ENCODE data around the gene PPP6R3. TPM values are rescaled to one million over a fixed set of nuclear protein-coding genes. Genes with fewer than 3 reads are reported as not detected.

PPP6R3 gene
- total RNA-seq, 1 experiment from 2014 or later = 133 TPM

DNA sequence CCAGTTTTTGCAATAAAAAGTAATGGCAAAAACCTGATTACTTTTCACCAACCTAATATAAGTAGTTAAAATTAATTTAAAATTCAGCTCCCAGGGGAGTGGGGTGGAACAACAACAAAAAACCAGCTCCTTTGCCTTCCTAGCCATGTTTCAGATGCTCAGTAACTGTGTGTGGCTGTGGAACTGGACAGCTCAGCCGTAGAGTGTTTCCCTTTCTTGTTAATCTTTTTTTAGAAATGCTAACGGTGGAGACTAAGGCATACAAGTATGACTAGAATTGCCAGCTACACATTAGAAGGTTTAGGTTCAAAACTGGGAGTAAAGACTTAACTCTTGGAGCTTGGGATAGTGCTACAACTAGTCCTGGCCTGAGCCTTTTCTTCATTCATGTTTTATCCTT, 45.0 kb downstream of the PPP6R3 start:
- Histone ChIP-seq H3K36me3 (replicated peaks; ENCODE audit: control insufficient read depth, insufficient read depth, low read length) (no peaks in the 10 kb centered on the region), H3K4me3 (ENCODE audit: insufficient read depth, low read depth, low read length) (no peak overlapping the region), H3K27me3 (ENCODE audit: control insufficient read depth, insufficient read depth, low read length) (no peaks in the 10 kb centered on the region)
- DNase-seq = no peak

DNA sequence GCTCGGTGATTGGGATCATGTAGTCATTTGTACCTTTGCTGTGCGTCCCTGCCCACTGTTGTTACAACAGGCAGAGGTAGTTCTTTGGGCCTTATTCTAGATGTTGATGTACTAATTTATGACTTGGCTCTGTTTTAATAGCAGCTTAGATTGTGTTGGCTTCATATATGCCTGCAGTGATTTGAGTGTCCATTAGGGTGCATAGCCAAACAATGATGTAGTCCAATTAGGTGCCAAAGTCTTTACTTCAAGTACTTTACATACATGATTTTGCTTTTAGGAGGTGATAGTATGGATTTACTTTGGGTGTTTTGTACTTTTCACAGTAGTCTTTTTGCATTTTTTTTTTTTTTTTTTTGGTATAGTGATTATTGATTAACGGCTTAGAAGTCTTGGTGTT, 46.4 kb downstream of the PPP6R3 start:
- Histone ChIP-seq H3K36me3 (replicated peaks; ENCODE audit: control insufficient read depth, insufficient read depth, low read length) (no peaks in the 10 kb centered on the region; the same call in 1 of the 2 replicates), H3K4me3 (ENCODE audit: insufficient read depth, low read depth, low read length) (no peak overlapping the region)
- no peak for DNase-seq

DNA sequence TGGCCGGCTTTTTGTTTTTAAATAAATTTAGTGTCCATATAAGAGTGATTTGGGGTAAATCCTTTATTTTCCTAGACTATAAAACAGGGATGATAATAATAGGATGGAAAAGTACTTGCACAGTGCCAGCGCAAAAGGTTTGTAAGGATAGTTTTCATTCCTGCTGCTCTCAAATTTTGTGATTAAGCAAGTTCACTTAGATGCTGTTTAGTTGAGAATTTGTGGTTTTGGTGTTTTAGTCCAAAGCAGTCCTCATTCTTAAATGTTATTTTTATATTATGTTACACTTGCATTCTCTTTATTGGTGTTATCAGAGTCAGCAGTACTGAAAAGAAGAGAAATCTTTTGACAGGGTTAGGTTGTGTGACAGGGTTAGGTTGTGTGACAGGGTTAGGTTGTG, 47.9 kb downstream of the PPP6R3 start:
- Histone ChIP-seq H3K4me3 (ENCODE audit: insufficient read depth, low read depth, low read length) (no peak overlapping the region), H3K36me3 (replicated peaks; ENCODE audit: control insufficient read depth, insufficient read depth, low read length) (no peaks in the 10 kb centered on the region; the same call in 1 of the 2 replicates), H3K27me3 (ENCODE audit: control insufficient read depth, insufficient read depth, low read length) (no peaks in the 10 kb centered on the region)
- no peak for DNase-seq

More for the DNA sequence above, 46.4 kb downstream of the PPP6R3 start:
- no peaks in the 10 kb centered on the region for H3K27me3 ChIP-seq (ENCODE audit: control insufficient read depth, insufficient read depth, low read length)

DNA sequence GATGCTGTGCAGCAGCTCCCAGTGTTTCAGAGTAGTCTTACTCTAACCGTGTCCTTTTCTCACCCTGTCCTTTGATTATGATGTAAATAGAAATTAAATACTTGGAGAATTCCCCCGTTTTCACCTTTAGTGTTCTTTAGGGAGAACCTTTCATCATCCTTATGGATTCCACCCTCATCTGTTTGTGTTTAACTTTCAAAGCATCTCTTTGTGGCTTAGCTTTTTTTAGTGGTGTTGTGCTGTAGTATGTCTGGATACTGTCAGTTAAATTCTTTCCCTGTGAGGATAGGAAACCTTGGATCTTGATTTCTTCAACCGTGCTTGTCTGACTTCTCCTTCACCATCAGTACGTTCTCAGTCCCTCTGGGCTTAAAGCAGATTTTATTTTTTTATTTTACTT, 48.5 kb downstream of the PPP6R3 start:
- DNase-seq = no peak
- no peaks in the 10 kb centered on the region for H3K27me3 ChIP-seq (ENCODE audit: control insufficient read depth, insufficient read depth, low read length)
- no peak overlapping the region for H3K4me3 ChIP-seq (ENCODE audit: insufficient read depth, low read depth, low read length)
- H3K36me3 ChIP-seq (replicated peaks; ENCODE audit: control insufficient read depth, insufficient read depth, low read length) = no peaks in the 10 kb centered on the region; the same call in 1 of the 2 replicates

DNA sequence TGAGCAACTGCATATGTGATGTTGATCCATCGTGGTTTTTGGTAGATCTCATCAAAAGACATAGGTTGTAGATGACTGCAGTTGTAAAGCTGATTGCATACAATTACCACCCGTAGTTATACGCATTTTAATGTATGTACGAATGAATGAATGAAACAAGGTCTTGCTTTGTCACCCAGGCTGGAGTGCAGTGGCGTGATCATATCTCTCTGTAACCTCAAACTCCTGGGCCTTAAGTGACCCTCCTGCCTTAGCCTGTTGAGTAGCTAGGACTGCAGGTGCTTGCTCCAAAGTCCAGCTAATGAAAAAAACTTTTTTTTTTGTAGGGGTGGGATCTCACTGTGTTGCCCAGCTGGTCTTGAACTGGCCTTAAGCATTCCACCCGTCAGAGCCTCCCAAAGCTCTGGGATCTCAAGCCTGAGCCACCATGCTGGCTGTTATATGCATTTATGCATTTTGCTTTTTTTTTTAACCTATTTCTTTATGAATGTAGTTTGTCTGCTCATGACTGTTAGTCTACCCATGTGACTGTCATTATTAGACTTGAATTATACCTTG, 53.5 kb downstream of the PPP6R3 start:
- Histone ChIP-seq H3K4me3 (ENCODE audit: insufficient read depth, low read depth, low read length) (no peak overlapping the region), H3K27me3 (ENCODE audit: control insufficient read depth, insufficient read depth, low read length) (no peaks in the 10 kb centered on the region), H3K36me3 (replicated peaks; ENCODE audit: control insufficient read depth, insufficient read depth, low read length) (no peaks in the 10 kb centered on the region; the same call in 1 of the 2 replicates)
- no peak for DNase-seq

DNA sequence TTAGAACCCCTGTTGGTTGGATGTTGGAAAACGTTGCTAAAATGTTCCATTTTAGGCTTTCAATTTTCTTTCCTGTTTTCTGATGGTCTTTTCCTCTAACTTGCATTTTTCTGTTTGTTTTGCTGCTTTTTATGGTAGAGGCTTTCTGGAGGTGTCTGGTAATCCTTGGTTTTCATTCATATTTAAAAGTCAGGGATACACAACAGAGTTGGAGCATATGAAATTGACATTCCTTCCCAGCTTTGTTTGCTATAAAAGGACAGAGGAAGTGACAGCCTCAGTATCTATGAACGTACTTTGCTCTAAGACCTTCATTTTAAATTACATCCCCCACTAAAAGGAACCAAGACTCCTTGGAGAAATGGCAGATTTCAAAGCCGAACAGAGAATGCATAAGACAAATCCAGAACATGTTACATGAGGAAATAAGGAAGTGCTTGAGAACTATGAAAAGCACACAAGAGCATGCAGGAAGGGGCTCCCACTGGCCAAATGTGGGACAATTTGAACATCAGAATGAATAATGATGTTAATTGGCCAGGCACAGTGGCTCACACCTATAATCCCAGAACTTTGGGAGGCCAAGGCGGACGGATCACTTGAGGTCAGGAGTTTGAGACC, 56.7 kb downstream of the PPP6R3 start:
- H3K27me3 ChIP-seq (ENCODE audit: control insufficient read depth, insufficient read depth, low read length) = no peaks in the 10 kb centered on the region
- no peak overlapping the region for H3K4me3 ChIP-seq (ENCODE audit: insufficient read depth, low read depth, low read length)
- H3K36me3 ChIP-seq (replicated peaks; ENCODE audit: control insufficient read depth, insufficient read depth, low read length) = peaks cover 4% of the 10 kb centered on the region; the same call in 1 of the 2 replicates
- DNase-seq = no peak

DNA sequence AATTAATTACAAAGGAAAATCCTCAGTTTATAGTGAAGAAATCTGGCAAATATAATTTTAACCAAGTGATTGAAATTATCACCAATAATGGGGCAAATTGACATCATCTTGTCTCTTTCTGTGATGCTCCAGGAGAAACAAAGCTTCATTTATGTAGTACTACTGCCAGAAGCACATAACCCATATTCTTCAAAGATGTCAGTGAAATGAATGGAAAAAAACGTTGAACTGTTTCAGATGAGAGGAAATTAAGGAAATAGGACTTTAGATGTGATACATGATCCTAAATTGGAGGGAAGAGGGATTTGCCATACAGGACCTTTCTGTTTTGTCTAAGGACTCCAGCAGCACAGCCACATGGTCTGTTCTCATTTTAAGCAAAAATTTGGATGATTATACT, 57.6 kb downstream of the PPP6R3 start:
- Histone ChIP-seq H3K4me3 (ENCODE audit: insufficient read depth, low read depth, low read length) (no peak overlapping the region), H3K36me3 (replicated peaks; ENCODE audit: control insufficient read depth, insufficient read depth, low read length) (peaks cover 4% of the 10 kb centered on the region; the same call in 1 of the 2 replicates), H3K27me3 (ENCODE audit: control insufficient read depth, insufficient read depth, low read length) (no peaks in the 10 kb centered on the region)
- DNase-seq = no peak

DNA sequence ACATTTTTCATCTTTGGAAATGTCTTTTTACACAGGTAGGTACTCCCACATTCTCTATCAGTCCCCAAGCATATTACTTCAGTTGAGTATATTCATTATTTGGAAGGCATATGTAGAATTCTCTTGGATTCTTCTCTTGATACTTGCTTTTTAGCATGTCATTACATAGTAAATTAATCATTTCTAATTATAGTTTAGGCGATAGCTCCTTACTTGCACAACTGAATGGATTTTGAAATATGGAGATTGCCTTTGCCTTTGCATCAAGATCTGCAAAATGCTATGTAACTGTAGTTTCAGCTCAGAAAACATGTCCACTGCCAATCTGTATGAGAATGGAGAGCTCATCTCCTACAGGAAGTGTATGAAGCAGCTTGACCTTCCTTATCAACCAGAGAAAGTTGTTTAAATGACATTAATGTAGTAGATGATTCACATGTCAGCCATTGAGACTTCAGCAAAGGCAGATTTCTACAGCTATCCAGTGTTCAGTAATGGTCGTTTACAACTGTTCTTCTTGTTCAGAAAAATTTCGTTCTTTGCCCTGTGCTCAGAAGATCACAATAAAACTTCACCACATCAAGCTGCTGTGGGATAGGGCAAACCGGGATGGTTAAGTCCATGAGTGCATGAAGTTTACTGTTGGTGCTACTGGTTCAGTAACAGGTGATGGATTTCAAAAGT, 61.6 kb downstream of the PPP6R3 start:
- DNase-seq = no peak
- Histone ChIP-seq H3K36me3 (replicated peaks; ENCODE audit: control insufficient read depth, insufficient read depth, low read length) (peaks cover 8% of the 10 kb centered on the region), H3K4me3 (ENCODE audit: insufficient read depth, low read depth, low read length) (no peak overlapping the region), H3K27me3 (ENCODE audit: control insufficient read depth, insufficient read depth, low read length) (no peaks in the 10 kb centered on the region)

DNA sequence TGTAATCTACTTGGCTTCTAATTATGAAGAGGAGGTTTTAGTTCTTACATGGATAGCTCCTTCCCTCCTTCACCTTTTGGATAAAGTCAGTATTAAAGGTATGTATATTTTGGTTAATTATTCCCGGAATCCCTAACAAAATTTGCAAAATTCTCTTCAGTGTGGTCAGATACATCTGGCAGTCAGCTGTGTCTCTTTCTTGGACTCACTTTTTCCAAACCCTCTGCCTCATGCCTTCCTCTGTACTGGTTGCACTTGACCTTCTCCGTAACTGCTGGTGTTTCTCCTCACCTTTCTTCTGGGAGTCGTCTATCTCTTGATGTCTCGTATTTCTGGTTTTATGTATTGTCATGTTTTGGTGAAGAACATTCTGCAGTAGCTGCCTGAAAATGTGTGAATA, 62.5 kb downstream of the PPP6R3 start:
- no peak for DNase-seq

DNA sequence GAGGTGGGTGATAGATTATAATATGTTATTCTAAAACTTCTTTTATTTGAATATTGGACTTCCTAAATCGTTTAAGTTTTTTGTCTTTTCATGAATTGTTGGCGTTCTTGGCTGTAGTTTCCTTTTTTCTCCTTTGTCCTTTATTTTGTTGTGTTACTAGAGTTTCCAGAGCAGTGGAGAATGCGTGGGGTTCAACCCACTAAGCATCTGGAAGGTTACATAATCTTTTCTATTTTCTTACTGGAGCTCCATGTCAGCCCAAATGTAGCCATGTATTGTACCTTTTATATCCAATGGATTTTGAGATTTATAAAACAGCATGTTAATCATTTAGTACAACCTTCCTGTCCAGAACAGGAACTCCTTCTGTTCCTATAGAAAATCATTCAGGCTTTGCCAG, 63.2 kb downstream of the PPP6R3 start:
- peaks cover 15% of the 10 kb centered on the region for H3K36me3 ChIP-seq (replicated peaks; ENCODE audit: control insufficient read depth, insufficient read depth, low read length)
- no peaks in the 10 kb centered on the region for H3K27me3 ChIP-seq (ENCODE audit: control insufficient read depth, insufficient read depth, low read length)
- no peak for DNase-seq
- no peak overlapping the region for H3K4me3 ChIP-seq (ENCODE audit: insufficient read depth, low read depth, low read length)

More for the DNA sequence above, 62.5 kb downstream of the PPP6R3 start:
- Histone ChIP-seq H3K27me3 (ENCODE audit: control insufficient read depth, insufficient read depth, low read length) (no peaks in the 10 kb centered on the region), H3K36me3 (replicated peaks; ENCODE audit: control insufficient read depth, insufficient read depth, low read length) (peaks cover 12% of the 10 kb centered on the region), H3K4me3 (ENCODE audit: insufficient read depth, low read depth, low read length) (no peak overlapping the region)

DNA sequence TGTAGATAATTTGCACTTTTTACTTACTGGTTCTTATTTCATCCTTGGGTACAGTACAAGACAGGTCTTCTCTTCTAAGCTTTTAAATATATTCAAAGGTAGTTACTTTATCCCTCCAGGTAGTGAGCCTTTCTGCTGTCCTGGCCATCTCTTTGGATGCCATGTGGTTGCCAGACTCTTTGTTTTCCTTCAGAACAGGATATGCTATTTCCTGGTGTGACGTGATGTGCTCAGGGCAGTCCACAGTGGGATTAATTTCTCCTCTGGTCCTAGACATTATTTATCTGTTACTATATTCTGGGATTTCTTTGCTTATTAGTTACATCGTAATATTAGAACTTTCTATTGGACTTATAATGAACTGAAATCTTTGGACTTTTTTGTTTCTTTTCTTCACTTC, 63.7 kb downstream of the PPP6R3 start:
- Histone ChIP-seq H3K27me3 (ENCODE audit: control insufficient read depth, insufficient read depth, low read length) (no peaks in the 10 kb centered on the region), H3K4me3 (ENCODE audit: insufficient read depth, low read depth, low read length) (no peak overlapping the region), H3K36me3 (replicated peaks; ENCODE audit: control insufficient read depth, insufficient read depth, low read length) (peaks cover 16% of the 10 kb centered on the region)
- DNase-seq = no peak

DNA sequence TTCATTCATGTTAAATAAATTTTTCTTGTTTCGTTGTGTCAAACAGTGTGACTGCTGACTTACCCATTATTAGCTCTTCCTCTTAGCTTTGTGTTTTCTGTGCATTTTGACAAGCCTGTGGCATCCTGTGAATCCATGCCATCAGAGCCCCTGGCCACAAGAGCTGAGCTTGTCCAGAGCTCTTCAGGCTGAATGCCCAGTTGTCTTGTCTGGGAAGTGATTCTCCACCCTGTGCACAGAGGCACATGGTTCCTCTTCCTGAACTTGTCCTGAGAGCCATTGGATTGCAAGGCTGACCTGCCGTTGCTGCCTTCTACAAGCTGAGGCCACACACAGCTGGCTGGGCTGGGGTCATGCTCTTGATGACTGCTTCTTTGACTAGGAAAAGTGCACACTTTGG, 64.1 kb downstream of the PPP6R3 start:
- no peak overlapping the region for H3K4me3 ChIP-seq (ENCODE audit: insufficient read depth, low read depth, low read length)
- H3K36me3 ChIP-seq (replicated peaks; ENCODE audit: control insufficient read depth, insufficient read depth, low read length) = peaks cover 16% of the 10 kb centered on the region
- no peaks in the 10 kb centered on the region for H3K27me3 ChIP-seq (ENCODE audit: control insufficient read depth, insufficient read depth, low read length)
- DNase-seq = no peak

DNA sequence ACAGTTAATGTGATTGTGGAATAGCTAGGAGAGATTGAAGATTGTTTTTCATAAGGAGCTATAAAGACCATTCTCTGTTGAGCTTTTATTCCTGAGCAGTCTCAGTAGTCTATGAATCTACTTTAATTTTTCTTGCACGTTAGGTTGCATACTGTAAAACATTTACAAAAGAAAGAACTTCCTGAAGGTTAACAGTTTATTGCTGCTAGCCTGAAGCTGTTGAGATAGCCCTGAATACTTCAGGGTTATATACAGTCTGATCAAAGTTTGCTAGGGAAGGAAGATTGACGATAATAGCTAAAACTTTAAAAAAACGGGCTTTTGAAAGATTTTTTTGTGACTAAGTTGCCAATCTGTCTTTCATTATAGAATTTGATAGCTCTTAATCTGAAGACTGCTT, 64.8 kb downstream of the PPP6R3 start:
- peaks cover 15% of the 10 kb centered on the region for H3K36me3 ChIP-seq (replicated peaks; ENCODE audit: control insufficient read depth, insufficient read depth, low read length)
- no peaks in the 10 kb centered on the region for H3K27me3 ChIP-seq (ENCODE audit: control insufficient read depth, insufficient read depth, low read length)
- no peak overlapping the region for H3K4me3 ChIP-seq (ENCODE audit: insufficient read depth, low read depth, low read length)
- no peak for DNase-seq

DNA sequence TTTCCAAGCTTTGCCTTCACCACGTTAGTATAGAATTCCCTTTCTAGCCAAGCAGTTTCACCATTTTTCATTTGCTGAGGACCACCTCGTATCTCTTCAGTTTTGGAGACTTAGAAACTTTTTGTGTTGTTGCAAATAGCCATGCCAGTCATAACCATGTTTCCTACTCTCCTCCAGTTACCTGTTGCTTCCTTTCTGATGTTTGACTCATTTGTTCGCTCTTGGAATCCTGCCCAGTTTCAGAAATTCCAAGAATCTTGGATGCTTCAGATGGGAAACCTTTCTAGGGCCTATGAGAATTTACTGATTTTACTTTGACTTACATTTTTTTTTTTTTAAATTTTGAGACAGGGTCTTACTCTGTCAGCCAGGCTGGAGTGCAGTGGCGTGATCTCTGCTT, 65.4 kb downstream of the PPP6R3 start:
- Histone ChIP-seq H3K36me3 (replicated peaks; ENCODE audit: control insufficient read depth, insufficient read depth, low read length) (peaks cover 13% of the 10 kb centered on the region), H3K4me3 (ENCODE audit: insufficient read depth, low read depth, low read length) (no peak overlapping the region), H3K27me3 (ENCODE audit: control insufficient read depth, insufficient read depth, low read length) (no peaks in the 10 kb centered on the region)
- no peak for DNase-seq

DNA sequence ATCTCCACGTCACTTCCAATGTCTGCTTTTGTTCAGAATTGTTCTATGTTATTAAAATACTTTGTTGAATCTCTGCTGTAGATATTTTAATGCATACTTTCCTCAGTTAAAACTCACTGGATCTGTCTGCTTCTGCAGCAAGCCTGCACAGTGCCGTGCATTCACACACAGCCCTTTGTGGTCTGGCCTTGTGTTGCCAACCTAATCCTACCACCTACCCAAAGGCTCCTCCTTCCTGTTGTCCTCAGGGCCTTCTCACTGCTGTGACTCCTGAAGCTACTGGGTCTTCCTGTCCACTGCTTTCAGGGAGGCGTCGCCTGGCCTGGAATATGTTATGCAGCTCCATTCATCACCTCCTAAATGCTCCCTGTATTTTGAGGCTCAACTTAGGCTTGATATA, 67.0 kb downstream of the PPP6R3 start:
- Histone ChIP-seq H3K4me3 (ENCODE audit: insufficient read depth, low read depth, low read length) (no peak overlapping the region), H3K27me3 (ENCODE audit: control insufficient read depth, insufficient read depth, low read length) (no peaks in the 10 kb centered on the region), H3K36me3 (replicated peaks; ENCODE audit: control insufficient read depth, insufficient read depth, low read length) (peaks cover 12% of the 10 kb centered on the region)
- no peak for DNase-seq
